CD14-positive monocyte (primary cell): ENCODE results near the gene CDH16. TPM values are rescaled to one million over a fixed set of nuclear protein-coding genes. Genes with fewer than 3 reads are reported as not detected.

Experiments used
- DNase-seq, 3 donors: peaks; one replicate each; pipeline ENCODE4 v3.0.0-alpha.2; 2011 to 2022
- H2AFZ ChIP-seq: 2 replicates; pipeline ENCODE4 v1.6.0; 2012; ENCODE audit warnings: mild to moderate bottlenecking, low read depth, low read length, inconsistent platforms; ENCODE audit not compliant: insufficient read depth, poor library complexity, severe bottlenecking
- H3K27ac ChIP-seq, 2 donors: 1 replicate in 1 of 2; 2 replicates in 1 of 2; pipeline ENCODE4 v1.5.1; 2012 to 2013; ENCODE audit warnings: low read length in 2 of 2, control low read depth in 1 of 2, inconsistent platforms in 1 of 2, low read depth in 1 of 2, mild to moderate bottlenecking in 1 of 2
- H3K27me3 ChIP-seq, 2 donors: one replicate each; pipeline versions ENCODE4 v1.6.0 to v1.6.1; 2011 to 2013; ENCODE audit warnings: low read length in 2 of 2; ENCODE audit not compliant: control insufficient read depth in 2 of 2, insufficient read depth in 2 of 2
- H3K36me3 ChIP-seq, 2 donors: replicated peaks in 1 of 2; 1 replicate in 1 of 2; 2 replicates in 1 of 2; pipeline versions ENCODE4 v1.5.1 to v1.6.1; 2012 to 2013; ENCODE audit warnings: low read length in 2 of 2, control low read depth in 1 of 2, inconsistent platforms in 1 of 2, mild to moderate bottlenecking in 1 of 2; ENCODE audit not compliant: insufficient read depth in 2 of 2, control insufficient read depth in 1 of 2
- H3K4me1 ChIP-seq, 2 donors: 1 replicate in 1 of 2; 2 replicates in 1 of 2; pipeline versions ENCODE4 v1.5.1 to v1.6.1; 2012 to 2013; ENCODE audit warnings: low read length in 2 of 2, control low read depth in 1 of 2, inconsistent platforms in 1 of 2, mild to moderate bottlenecking in 1 of 2, moderate library complexity in 1 of 2; ENCODE audit not compliant: insufficient read depth in 2 of 2, control insufficient read depth in 1 of 2
- H3K4me2 ChIP-seq: replicated peaks from 2 replicates; pipeline ENCODE3; 2012; ENCODE audit warnings: low read length, moderate library complexity, mild to moderate bottlenecking; ENCODE audit not compliant: poor library complexity, severe bottlenecking; ENCODE audit errors: extremely low read depth
- H3K4me3 ChIP-seq, 3 experiments: fragments of 200-600 bp in 1 of 3; sonication (generic) in 1 of 3; replicated peaks in 1 of 3; 1 replicate in 2 of 3; 2 replicates in 1 of 3; pipeline ENCODE4 v1.5.1; 2011 to 2013; ENCODE audit warnings: low read length in 3 of 3, mild to moderate bottlenecking in 3 of 3, control low read depth in 2 of 3, low read depth in 2 of 3, inconsistent platforms in 1 of 3, moderate library complexity in 1 of 3
- H3K79me2 ChIP-seq: 2 replicates; pipeline ENCODE4 v1.6.0; 2012; ENCODE audit warnings: mild to moderate bottlenecking, control low read depth, inconsistent platforms, low read length, moderate library complexity; ENCODE audit not compliant: insufficient read depth
- H3K9ac ChIP-seq: 2 replicates; pipeline ENCODE4 v1.6.0; 2017; ENCODE audit warnings: low read length, mild to moderate bottlenecking; ENCODE audit not compliant: insufficient read depth, poor library complexity, severe bottlenecking
- H3K9me3 ChIP-seq, 2 donors: replicated peaks in 1 of 2; 1 replicate in 1 of 2; 2 replicates in 1 of 2; pipeline versions ENCODE4 v1.5.1 to v1.6.1; 2012 to 2013; ENCODE audit warnings: low read length in 2 of 2, control low read depth in 1 of 2; ENCODE audit not compliant: control insufficient read depth in 1 of 2, insufficient read depth in 1 of 2
- H4K20me1 ChIP-seq: 2 replicates; pipeline ENCODE4 v1.6.0; 2012; ENCODE audit warnings: mild to moderate bottlenecking, low read length, control low read depth, moderate library complexity; ENCODE audit not compliant: insufficient read depth
- H3K27ac Mint-ChIP-seq, 7 donors: one replicate each; pipeline ENCODE4 v1.8.0; 2020; ENCODE audit warnings: mild to moderate bottlenecking in 7 of 7, mixed read lengths in 7 of 7, moderate library complexity in 6 of 7, inconsistent platforms in 2 of 7
- H3K27me3 Mint-ChIP-seq, 3 donors: one replicate each; pipeline ENCODE4 v1.8.0; 2021 to 2022; ENCODE audit warnings: low read depth in 3 of 3, mild to moderate bottlenecking in 3 of 3, mixed read lengths in 3 of 3, moderate library complexity in 3 of 3, inconsistent platforms in 1 of 3
- H3K36me3 Mint-ChIP-seq, 2 donors: one replicate each; pipeline ENCODE4 v1.8.0; 2020; ENCODE audit warnings: mixed read lengths in 2 of 2, inconsistent platforms in 1 of 2, mild to moderate bottlenecking in 1 of 2
- H3K4me1 Mint-ChIP-seq: one replicate; pipeline ENCODE4 v1.8.0; 2020; ENCODE audit warnings: mild to moderate bottlenecking, mixed read lengths
- H3K4me3 Mint-ChIP-seq, 2 donors: one replicate each; pipeline ENCODE4 v1.8.0; 2020; ENCODE audit warnings: mild to moderate bottlenecking in 2 of 2, mixed read lengths in 2 of 2, moderate library complexity in 1 of 2
- H3K9me3 Mint-ChIP-seq, 7 donors: one replicate each; pipeline ENCODE4 v1.8.0; 2020 to 2022; ENCODE audit warnings: mixed read lengths in 7 of 7, mild to moderate bottlenecking in 6 of 7, moderate library complexity in 6 of 7, inconsistent platforms in 2 of 7
- CTCF ChIP-seq: fragments of 200-600 bp; IDR thresholded peaks from one replicate; pipeline ENCODE4 v1.8.0; 2022; ENCODE audit warnings: antibody characterized with exemption, mild to moderate bottlenecking
- WGBS: methylation state at CpG from one replicate; pipeline ENCODE4 v1.1.5; 2013; ENCODE audit warnings: missing lambda C conversion rate; ENCODE audit not compliant: insufficient coverage; 5-methylcytosine and 5-hydroxymethylcytosine counted together
- intact Hi-C, 2 donors: fragments of 100-400 bp; cut with micrococcal nuclease; formaldehyde crosslinking; loops; one replicate each; pipeline versions ENCODE4 v1.15.0 to v1.15.1; 2023
- polyA plus RNA-seq, 3 donors: library from polyadenylated mRNA; depleted of rRNA in 1 of 3; unstranded in 2 of 3; stranded (reverse) in 1 of 3; fragments of 300-500 nt in 2 of 3; fragments of >200 nt in 1 of 3; fragmentation: Illumina TruSeq in 2 of 3; gene quantifications; 1 replicate in 2 of 3; 2 replicates in 1 of 3; pipeline ENCODE4 v1.2.3, GENCODE V29; 2012 to 2021

CDH16 gene
- polyA plus RNA-seq, 3 donors: not detected

- Histone ChIP-seq H4K20me1 (no peaks in the 10 kb centered on the region), H3K4me1 (no peaks in the 10 kb centered on the region), H2AFZ (no peak overlapping the region), H3K4me3 (no peak overlapping the region), H3K36me3 (peaks cover 3 to 13% of the 10 kb centered on the region in 2 donors), H3K9ac (no peak overlapping the region), H3K9me3 (no peaks in the 10 kb centered on the region), H3K4me2 (no peak overlapping the region), H3K27me3 (no peaks in the 10 kb centered on the region), H3K79me2 (no peaks in the 10 kb centered on the region), H3K27ac (no peak overlapping the region)
- intact Hi-C loops: no loop called here
- no peaks in the 10 kb centered on the region for H3K4me1 Mint-ChIP-seq
- no peak overlapping the region for H3K4me3 Mint-ChIP-seq
- peaks cover 0 to 3% (median 0%) of the 10 kb centered on the region in 7 donors for H3K9me3 Mint-ChIP-seq
- DNase-seq: no peak
- no peak for TF ChIP-seq CTCF
- peaks cover 3 to 6% (median 5%) of the 10 kb centered on the region in 3 donors for H3K27me3 Mint-ChIP-seq
- 98% methylated on average over 5 of the region's 6 CpGs for WGBS
- peaks cover 21 to 22% of the 10 kb centered on the region in 2 donors for H3K36me3 Mint-ChIP-seq
- H3K27ac Mint-ChIP-seq: no peak overlapping the region
Measured at GRCh38 chr16:66888647-66889615, 29.8 kb downstream of the CDH16 start.

- intact Hi-C loops: no loop called here
- no peak overlapping the region for H3K4me2 ChIP-seq
- H3K36me3 Mint-ChIP-seq: peaks cover 21 to 22% of the 10 kb centered on the region in 2 donors
- H3K9me3 Mint-ChIP-seq: peaks cover 0 to 3% (median 0%) of the 10 kb centered on the region in 7 donors
- no peak for TF ChIP-seq CTCF
- H3K36me3 ChIP-seq: peaks cover 3 to 13% of the 10 kb centered on the region in 2 donors
- H3K9ac ChIP-seq: no peak overlapping the region
- H4K20me1 ChIP-seq: no peaks in the 10 kb centered on the region
- no peaks in the 10 kb centered on the region for H3K79me2 ChIP-seq
- peaks cover under 1 to 3% of the 10 kb centered on the region in 2 donors for H3K27me3 ChIP-seq
- H3K27ac Mint-ChIP-seq: no peak overlapping the region
- DNase-seq: no peak
- no CpG with 5 or more reads among the region's 3 CpGs for WGBS
- H3K4me1 ChIP-seq: no peaks in the 10 kb centered on the region
- no peak overlapping the region for H2AFZ ChIP-seq
- H3K9me3 ChIP-seq: no peaks in the 10 kb centered on the region
- H3K4me3 ChIP-seq: no peak overlapping the region
- no peak overlapping the region for H3K4me3 Mint-ChIP-seq
- peaks cover 5 to 8% (median 8%) of the 10 kb centered on the region in 3 donors for H3K27me3 Mint-ChIP-seq
- no peaks in the 10 kb centered on the region for H3K4me1 Mint-ChIP-seq
- H3K27ac ChIP-seq: no peak overlapping the region
Measured at GRCh38 chr16:66886914-66887313, 31.8 kb downstream of the CDH16 start.
